ENCODE data around the gene FPGS.
"Not testable (repeated sequence)": the region's sequence is repeated elsewhere in the genome, so short reads cannot be mapped to it uniquely, and the experiment has no call there.

The FPGS gene

GRCh38 chr9:127814619-127815511, 12.2 kb downstream of the FPGS start:
- no peak for DNase-seq

GRCh38 chr9:127815512-127816361, 13.1 kb downstream of the FPGS start:
- DNase-seq, result no peak

- DNase-seq, result no peak
Observed at GRCh38 chr9:127816362-127816725, 13.7 kb downstream of the FPGS start.

GRCh38 chr9:127816728-127817127, 14.0 kb downstream of the FPGS start:
- DNase-seq, result no peak

DNA sequence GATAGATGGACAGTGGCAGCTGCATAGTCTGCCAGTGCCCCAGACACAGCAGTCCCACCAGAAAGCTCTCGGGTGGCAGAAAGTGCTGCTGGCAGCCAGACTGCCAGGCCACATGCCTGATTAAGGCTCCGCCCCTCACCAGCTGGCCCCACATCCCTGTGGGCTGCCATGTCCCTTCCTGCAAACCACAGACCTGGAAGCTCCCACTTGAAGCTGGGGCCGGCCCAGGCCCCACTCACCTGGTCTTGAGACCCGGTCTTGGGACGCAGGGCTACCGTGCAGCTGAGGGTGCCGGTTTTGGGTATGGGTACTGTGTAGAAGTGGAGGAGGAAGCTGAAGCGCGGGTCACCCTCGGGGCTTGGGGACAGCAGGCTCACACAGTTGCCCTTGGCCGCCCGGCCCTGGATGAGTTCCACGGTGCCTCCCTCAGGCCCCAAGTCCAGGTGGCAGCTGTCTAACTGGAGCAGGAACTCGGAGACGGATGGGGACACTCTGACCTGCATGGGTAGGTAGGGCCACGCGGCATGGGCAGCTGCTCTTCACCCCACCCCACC, 15.3 kb downstream of the FPGS start:
- no peak for DNase-seq

DNA sequence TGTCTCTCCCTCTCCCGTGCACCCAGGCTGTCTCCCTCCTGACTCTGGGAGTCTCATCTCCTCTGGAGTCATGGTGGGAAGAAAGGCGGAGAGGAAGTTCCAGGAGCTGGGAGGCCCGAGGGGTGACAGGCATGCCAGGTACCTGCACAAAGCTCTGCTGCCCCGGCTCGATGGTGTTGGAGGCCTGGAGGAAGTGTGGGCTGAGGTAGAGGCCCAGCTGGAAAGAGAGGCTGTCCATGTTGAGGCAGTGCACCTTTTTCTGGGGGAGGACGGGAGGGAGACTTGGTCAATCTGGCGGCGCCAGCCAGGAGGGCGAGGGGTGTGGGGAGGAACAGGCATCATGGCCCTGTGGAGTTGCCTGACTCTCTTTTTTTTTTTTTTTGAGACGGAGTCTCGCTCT, 15.9 kb downstream of the FPGS start:
- DNase-seq, result no peak

DNA sequence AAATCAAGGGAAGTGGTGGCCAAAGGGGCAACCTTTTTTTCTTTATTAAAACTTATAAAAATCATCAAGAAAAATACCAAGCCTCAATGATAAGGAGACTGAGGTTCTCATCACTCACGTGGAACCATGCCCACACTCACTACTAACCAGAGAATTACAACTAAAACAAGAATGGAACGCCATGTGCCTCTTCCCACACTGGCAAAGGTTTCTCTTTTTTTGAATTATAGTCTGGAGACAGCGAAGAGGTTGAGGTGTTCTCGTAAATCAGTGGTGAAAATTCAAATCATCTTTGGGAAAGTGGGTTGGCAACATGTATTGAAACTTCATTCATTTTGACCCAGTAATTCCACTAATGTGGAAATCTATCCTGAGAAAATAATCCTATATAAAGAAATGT, 19.4 kb downstream of the FPGS start:
- DNase-seq, result no peak

DNA sequence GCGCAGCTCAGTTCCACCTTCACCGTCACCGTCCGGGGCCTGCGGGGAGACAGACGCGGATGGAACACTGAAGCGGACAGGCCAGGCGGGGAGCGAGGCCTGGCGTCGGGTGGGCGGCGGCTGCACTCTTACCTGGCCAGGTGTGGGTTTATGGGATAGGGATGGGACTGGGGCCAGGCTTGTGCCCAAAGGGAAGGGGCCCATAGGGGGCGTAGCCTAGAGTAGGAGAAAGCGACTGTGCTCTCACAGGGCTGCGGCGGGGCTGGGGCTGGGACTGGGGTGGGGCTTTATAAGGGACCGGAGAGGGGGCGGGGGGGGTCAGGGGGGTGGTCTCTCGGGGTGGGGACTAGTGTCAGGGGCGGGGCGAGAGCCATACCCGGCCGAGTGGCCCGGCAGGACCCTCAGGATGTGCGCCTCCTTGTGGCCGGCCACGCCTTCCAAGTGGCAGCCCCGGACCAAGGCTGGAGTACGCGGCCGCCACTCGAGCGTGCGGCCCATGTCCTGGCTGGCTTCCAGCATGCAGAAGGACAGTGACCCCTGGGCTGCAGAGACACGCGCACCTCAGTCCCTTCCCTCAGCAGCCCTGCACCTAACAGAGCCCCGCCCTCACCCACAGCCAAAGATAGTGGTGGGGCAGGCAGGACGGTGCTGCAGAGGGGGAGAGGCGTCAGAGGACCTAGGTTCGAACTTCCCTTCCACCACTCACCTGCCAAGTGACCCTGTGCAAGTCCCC, 22.8 kb downstream of the FPGS start:
- DNase-seq, result no peak

DNA sequence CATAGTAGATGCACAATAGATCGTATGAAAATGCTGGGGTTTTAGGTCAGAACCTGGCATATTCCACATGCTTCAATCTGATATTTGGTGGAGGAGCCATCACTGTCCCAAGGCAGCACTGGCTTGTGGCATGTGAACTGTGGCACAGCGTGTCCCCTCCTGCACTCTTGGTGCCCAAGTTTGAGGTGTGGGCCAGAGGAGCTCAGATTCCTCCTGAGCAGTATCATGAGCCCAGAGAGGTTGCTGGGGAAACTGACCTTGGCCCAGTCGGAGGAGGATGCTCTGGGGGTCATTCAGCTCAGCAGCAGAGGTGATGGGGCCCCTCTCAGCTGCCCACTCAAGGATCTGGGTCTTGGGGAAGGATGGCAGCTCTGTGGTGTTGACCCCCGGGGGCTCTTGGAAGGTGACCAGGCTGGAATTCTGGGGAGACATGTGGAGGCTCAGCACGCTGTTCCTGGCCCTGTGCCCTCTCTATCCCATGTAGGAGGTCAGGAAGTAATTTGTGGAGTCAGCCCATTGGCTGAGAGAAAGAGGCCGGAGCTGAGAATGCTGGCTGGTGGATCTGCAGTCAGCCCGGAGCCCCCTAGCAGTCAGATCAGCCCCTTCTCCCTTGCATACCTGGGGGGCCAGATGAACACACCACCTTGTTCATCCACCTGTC, 23.7 kb downstream of the FPGS start:
- DNase-seq, result no peak

- DNase-seq, result no peak
Observed at GRCh38 chr9:127828262-127829031, 25.8 kb downstream of the FPGS start.

GRCh38 chr9:127829205-127829906, 26.7 kb downstream of the FPGS start:
- no peak for DNase-seq

DNA sequence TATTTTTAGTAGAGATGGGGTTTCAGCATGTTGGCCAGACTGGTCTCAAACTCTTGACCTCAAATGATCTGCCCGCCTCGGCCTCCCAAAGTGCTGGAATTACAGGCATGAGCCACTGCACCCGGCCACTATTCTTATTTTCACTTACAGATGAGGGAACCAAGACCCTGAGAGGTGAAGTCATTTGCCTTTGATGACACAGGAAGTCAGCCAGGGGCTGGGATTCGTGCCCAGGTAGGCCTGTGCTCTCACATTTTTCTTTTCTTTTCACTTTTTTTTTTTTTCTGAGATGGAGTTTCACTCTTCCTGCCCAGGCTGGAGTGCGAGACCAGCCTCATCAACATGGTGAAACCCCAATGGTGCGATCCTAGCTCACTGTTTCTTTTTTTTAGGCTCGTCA, 29.6 kb downstream of the FPGS start:
- no peak for DNase-seq

- no peak for DNase-seq
Observed at GRCh38 chr9:127833555-127833954, 30.9 kb downstream of the FPGS start.

GRCh38 chr9:127835991-127836516, 33.4 kb downstream of the FPGS start:
- peak in 1 of 2 experiments; percentile 8 for DNase-seq

DNA sequence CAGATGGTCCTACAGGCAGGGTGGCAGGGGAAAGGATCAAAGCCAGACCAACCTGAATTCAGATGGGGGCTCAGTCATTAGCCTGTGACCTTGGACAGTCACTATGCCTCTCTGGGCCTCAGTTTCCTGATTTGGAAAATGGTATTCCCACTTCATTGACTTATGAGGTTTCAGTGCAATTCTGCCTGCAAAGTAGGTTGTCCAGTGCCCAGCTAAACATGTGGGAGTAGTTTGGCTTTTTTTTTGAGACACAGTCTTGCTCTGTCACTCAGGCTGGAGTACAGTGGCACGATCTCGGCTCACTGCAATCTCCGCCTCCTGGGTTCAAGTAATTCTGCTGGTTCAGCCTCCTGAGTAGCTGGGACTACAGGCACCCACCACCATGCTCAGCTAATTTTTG, 33.9 kb downstream of the FPGS start:
- DNase-seq, result not testable (repeated sequence)

DNA sequence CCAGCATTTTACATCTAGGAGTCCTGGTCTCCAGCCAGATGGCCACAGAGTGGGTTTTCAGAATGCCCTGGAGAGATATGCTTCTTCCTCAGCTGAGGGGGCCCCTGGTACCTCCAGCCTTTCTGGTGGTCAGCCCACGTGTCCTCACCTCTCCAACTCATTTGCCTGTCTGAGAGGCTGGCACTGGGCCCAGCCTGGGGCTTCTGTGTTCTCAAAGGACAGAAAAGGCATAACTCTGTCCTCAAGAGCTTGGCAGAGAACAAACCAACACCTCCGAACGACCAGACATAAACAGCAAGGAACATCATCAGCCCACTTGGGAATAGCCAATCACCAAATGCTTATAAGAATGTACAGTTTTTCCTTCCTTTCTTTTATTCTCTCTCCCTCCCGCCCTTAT, 34.7 kb downstream of the FPGS start:
- no peak for DNase-seq

DNA sequence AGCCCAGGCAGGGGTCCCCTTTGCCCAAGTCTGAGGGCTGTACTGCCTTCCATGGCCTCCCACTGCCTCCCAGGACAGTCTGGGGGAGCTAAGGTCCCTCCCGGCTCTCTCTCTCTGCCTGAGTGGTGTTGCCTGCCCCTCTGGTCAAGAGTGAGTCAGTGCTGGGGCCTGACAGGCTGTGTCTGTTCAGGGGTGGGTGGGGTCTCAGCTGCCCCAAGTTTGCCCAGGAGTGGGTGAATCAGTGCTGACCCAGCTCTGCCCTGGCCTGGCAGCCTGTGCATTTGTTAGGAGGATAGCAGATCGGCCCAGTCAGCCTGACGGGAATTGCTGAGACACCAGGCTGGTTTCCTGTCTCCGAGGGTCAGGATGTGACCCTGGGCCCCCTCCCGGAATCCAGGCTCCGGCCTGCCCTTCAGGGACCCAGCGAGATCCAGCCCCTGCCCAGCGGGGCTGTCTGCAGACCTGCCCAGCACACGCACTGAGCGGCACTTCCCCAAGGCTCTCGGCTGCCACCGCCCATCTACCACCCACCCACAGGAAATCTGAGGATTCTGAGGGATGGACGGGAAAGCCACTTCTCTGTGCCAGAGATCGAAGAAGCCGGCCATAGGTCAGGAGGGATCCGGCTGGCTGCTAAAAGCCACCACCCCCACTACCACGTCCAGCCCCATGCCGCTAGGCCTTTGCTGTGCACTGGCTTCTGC, 35.8 kb downstream of the FPGS start:
- no peak for DNase-seq

DNA sequence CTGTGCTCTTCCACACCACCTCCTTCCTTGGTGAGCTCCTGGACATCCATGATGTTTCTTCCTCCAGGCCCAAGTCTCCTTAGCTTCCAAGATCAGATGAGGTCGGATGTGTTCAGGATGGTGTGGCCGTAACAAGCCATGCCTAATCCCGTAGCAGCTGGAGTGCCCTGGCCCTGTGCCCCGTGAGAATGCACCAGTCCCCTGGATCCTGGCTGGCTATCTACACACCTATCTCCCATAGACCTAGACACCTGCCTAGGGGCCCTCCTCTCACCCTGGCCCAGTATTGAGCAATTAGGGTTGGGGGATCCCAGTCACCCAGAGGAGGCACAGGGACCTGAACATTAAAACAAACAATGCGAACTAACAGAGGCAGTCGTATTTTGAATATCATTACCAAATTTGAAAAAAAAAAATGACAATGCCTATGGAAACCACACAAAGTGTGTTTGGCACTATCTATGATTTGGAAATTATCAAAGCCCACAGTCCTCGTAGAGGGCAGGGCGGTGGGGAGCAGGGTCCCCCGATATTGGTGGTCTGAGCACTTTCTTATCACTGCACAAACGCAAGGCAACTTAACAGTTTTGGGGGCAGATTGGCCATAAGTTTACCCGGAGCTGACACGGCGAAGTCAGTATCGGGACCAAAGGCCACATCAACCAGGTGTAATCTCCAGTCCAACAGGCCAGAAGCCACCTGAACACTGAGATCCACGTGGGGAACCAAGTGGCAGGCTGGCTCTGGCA, 38.6 kb downstream of the FPGS start:
- no peak for DNase-seq

DNA sequence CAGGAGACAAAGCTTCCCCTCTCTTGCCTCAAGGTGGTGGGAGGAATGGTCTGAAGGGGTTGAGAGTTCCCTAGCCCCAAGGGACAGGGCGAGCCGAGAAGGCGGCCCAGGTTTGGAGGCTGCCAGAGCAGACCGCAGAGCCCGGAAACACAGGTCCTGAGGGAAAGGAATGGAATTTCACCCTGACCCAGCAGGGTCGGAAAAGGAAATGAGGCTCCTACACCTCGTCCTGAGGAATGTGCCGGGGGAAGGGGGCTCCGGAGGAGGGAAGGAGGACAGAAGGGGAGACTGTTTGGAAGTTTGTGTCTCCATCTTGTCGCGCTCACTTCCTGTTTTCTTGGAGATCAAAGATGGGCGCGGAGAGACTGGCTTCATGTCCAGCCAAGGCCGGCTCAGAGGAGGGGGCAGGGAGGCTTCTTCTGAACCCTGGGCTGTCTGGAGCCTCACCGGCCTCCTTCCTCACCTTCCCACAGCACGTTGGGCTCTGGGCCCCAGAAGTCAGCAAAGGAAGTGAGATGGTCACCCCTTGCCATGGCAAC, 42.2 kb downstream of the FPGS start:
- DNase-seq, result no peak
